Hindlimb muscle (tissue), 1 donor: Measurements from ENCODE around the gene FBXW8. TPM values are rescaled to one million over a fixed set of nuclear protein-coding genes. Genes with fewer than 3 reads are reported as not detected.

Source experiments
- DNase-seq: peaks from one replicate; pipeline ENCODE4 v3.0.0-alpha.2; 2013
- polyA plus RNA-seq: library from polyadenylated mRNA; unstranded; fragments of 120-200 nt; gene quantifications from one replicate; pipeline ENCODE4 v1.2.1, GENCODE V29; 2013; ENCODE audit not compliant: insufficient read length

FBXW8 gene
- polyA plus RNA-seq, 1 donor: 16.3 TPM

GRCh38 chr12:117060246-117060928 lies 149.6 kb downstream of the FBXW8 start:
- no peak for DNase-seq

- DNase-seq: no peak
Observed at GRCh38 chr12:117060929-117061305, 150.2 kb downstream of the FBXW8 start.

DNA sequence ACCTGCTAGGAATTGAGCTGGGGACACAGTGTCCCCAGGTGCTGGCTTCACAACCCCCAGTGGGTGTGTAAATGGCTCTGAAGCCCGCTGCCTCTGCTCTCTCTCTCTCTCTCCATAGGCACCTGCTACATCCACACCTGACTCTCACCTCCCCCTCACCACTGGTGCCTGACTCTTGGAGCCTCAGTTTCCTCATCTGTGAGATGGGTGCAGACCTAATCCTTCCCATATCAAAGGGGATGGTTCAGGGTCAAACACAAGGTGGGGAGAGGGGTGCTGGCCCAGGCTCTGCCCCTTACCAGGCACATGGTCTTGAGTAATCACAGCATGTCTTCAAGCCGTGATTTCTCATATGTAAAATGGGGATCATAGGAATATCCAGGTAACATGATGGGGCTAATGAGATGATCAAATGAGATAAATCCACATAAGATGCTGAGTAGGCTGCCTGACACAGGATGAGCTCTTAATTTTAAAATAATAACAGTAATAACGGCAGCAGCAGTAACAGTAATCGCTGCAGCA lies 150.9 kb downstream of the FBXW8 start:
- DNase-seq: no peak

DNA sequence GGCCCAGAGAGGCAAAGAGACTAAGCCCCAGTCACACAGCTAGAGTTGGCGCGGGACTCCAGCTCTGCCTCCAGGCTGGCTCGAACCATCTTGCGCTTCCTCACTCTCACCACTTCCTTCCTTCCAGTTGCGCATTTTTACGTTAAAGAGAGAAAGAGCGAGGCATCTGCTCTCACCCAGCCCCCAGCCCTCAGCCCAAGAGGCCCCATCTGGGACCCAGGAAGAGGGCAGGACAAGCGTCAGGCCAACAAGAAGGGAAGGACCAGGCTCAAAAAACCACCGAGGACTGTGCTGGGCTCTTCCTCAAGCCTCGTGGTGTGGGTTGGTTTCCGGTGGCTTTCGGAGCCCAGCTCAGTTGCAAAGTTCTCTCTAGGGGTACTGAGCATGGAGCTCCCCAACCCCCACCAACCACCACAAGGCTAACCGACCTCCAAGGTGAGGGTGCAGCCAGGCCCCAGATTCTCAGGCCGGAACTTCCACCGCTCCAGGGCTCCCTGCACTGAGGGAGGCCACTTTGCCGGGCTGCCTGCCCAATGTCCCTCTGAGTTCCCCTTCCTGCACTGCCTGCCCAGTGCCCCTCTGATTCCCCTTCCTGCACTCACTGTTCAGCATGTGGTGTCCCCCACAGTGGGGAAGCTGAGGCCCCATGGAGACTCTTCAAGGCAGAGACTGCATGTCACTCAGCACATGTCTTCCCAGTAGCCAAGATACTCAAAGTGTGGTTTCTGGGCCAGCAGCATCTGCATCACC lies 152.6 kb downstream of the FBXW8 start:
- DNase-seq: no peak

GRCh38 chr12:117064049-117064448 lies 153.3 kb downstream of the FBXW8 start:
- no peak for DNase-seq

DNA sequence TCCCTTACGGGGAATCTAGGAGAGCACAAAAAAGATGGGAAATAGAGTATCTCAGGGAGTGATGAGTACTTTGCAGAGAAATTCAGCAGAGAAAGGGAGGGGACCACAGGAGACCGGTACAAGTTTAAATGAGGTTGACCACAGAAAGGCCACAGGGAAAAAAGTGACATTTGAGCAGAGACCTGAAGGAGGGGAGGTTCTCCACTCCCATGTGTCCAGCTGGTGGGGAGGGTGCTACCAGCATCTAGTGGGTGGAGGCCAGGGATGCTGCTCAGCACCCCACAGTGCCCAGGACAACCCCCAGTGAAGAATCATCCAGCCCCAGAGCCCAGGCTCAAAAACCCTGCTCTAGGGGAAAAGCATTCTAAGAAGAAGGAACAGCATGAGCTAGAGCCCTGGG lies 153.8 kb downstream of the FBXW8 start:
- no peak for DNase-seq

GRCh38 chr12:117067016-117067415 lies 156.3 kb downstream of the FBXW8 start:
- no peak for DNase-seq

DNA sequence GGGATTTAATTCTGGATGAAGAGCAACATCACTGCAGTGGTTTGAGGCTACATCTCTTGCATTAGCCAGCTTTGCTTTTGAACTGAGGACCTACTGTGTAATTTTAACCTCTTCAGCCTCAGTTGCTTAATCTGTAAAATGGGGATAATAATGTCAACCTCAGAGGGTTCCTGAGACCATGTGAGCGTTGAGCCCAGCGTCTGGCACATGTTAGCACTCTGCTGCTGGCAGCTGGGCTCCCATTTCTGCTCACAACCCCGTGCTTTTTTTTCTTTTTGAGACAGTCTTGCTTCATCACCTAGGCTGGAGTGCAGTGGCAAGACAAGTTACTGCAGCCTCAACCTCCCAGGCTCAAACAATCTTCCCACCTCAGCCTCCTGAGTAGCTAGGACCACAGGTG lies 156.9 kb downstream of the FBXW8 start:
- no peak for DNase-seq

GRCh38 chr12:117068492-117068891 lies 157.7 kb downstream of the FBXW8 start:
- no peak for DNase-seq

DNA sequence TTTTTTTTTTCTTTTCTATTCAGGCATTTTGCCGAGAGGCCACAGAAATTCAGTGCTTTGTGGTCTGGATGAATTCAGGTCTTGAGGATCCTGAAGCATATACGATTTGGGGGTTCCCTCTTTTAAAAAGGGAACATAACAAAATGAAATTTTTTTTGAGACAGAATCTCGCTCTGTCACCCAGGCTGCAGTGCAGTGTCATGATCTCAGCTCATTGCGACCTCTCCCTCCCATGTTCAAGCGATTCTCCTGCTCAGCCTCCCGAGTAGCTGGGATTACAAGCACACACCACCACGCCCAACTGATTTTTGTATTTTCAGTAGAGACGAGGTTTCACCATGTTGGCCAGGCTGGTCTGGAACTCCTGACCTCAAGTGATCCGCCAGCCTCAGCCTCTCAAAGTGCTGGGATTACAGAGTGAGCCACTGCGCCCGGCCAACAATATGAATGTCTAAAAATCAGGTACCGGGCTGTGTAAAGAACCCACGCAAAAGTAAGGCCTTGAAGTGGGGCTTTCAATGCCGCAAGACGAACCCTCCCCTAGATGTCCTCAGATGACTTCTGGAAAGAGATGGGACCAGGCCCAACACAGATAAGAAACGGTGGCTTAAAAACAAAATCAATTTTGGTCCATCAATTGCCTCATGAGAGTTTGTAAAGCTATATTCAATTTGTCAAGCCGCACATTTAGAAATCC lies 158.5 kb downstream of the FBXW8 start:
- no peak for DNase-seq

DNA sequence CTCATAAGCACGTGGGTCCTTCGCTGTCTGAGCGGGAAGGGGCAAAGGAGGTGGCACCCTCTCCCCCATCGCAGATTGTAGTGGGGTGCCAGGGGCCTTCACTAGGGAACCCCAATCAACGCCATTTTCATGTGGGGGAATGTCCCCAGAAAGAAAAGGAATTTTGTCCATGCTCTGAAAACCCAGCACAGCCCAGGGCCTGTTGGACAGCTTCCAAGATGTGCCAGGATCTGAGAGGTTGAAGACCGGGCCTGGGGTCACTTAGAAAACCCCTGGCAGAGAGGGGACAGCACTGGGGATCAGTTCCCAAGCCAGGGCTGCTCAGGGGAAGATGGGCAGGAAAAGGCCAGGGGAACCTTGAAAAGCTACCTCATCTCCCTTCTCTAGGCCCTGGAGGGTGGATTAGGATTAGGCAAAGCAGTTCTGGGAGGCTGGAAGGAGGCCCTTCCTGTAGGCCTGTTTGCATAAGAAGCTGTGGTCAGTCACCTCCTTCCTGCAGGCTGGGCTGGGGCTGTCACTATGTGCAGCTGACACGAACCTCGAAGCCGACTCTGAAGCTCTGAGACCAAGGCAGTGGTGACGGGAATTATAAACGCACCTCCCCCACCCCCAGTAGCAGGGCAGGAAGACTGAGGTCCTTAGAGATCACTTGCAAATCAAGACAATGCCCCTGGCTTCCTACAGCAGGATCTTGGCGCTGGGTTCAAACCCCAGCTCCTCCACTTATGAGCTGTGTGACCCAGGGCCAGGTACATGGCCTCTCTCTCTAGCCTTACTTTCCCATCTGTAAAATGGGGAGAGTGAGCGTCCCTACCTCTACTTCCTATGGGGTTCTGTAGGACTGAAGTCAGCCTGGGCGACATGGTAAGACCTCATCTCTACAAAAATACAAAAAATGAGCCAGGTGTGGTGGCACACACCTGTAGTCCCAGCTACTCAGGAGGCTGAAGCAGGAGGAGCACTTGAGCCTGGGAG lies 159.5 kb downstream of the FBXW8 start:
- no peak for DNase-seq

DNA sequence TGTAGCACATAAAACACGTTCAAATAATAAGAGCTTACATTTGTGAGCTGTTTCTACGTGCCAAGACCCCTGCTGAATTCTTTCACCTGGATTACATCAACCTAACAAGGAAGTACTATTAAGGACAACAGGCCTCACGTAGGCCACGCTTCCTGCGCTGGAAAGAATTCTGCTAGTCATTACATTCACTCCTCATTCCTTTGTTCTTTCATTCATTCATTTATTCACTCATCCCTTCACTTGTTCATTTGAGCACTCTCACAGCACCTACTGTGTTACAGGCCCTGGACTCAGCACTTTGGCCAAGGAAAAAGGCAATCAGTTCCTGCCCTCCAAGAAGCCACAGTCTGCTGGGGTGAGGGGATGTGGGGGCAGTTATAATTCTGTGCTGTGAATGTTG lies 160.3 kb downstream of the FBXW8 start:
- no peak for DNase-seq

DNA sequence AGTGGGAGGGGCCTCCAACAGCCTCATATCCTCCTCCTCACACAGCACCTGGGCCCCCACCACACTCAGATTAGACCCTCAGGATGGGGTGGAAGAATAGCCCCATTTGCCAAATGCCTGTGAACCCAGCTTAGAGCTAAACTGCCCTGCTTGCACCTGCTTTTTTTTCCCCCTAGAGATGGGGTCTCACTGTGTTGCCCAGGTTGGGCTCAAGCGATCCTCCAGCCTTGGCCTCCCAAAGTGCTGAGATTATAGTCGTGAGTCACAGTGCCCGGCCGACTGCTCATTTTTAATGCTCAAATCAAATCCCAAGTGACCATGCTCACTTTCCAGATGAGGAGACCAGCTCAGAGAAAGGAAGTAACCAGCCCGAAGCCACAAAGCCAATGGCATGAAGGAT lies 161.4 kb downstream of the FBXW8 start:
- DNase-seq: no peak

GRCh38 chr12:117072736-117073490 lies 162.2 kb downstream of the FBXW8 start:
- no peak for DNase-seq

DNA sequence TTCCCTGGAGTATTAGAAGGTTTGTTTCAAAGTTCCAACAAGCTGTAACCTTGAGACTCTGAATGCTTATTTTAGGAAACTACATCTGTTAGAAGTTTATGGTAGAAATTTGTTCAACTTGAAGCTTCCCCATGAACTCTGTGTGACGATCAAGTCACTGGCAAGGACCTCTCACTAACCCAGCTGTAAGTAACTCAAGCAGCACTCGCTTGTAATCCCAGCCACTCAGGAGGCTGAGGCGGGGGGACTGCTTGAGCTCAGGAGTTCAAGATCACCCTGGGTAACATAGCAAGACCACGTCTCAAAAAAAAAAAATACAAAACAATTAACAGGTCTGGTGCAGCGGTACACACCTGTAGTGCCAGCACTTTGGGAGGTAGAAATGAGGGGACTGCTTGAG lies 162.9 kb downstream of the FBXW8 start:
- DNase-seq: no peak

GRCh38 chr12:117076410-117077372 lies 165.9 kb downstream of the FBXW8 start:
- DNase-seq: no peak

DNA sequence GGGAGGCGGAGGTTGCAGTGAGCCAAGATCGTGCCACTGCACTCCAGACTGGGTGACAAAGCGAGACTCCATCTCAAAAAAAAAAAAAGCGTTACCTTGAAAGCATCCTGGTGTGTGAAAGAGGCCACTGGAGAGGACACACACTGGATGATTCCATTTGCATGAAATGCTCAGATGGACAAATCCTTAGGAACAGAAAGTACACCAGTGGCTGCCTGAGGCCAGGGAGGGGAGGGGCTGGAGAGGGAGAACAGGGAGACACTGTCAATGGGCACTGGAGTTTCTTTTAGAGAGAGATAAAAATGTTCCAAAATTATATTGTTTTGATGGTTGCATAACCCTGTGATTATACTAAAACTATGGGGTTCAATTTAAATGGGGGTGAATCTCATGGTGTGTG lies 168.7 kb downstream of the FBXW8 start:
- no peak for DNase-seq

DNA sequence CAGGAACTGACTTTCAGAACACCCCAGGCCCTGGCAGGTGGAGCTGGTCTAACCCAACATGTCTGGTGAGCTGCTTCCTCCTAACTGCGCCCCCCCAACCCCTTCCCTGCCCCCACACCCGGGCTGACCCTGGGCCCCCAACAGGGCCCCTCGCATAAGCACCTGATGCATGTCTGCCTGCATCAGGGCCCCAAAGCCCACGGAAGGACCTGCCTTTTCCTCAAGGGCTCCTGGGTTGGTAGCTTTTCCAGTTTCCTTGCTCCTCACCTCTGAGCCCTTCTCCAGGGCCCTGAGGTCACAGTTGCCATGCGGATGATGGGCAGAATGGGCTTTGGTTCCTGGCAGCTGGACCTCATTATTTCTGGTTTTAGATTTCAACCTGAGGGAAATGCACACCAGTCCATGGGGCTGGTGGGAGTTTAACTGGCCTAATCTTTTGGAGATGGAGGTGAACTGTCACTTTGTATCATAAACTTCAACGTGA lies 170.0 kb downstream of the FBXW8 start:
- DNase-seq: no peak
